ACHN (cell line): ENCODE results near the gene LIMS2.
A peak's percentile ranks its signal among the peaks of the same experiment; 100 is the strongest.

ENCODE experiments used
- DNase-seq: peaks from one replicate; pipeline ENCODE4 v3.0.0-alpha.2; 2015
- in situ Hi-C: cut with HindIII; loops from 2 replicates; pipeline ENCODE4 v1.10.0; 2017; ENCODE audit warnings: low sequenced_read_pairs, low pct_ligation_motif_present, low pct_unique_long_range_greater_than_20kb

Gene LIMS2

DNA sequence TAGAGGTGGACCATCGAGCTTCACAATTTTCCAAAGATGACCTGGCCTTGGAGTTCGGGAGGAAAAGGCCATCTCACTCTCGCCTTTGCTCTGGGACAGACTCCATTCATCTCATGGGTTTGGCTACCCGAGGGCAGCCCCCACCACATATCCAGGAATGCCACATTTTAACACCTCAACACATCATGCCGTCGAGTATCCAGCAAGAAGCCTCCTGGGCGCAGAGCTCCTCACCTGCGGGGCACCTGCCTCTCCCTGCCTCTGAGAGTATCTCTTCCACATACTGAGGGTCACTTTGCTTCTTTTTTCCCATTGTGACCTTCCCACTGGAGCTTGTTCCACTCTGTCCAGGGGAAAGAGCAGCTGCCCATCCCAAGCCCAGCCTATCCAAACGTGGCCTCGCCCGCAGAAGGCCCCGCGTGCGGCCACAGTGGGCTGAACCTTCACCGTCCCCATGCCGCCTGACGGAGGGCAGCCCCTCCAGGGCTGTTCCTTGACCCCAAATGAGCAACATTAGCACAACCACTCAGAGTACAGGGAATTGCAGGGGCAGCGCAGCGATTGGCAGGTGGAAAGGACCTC lies 5.5 kb upstream of the LIMS2 start:
- in situ Hi-C loops = no loop called here

DNA sequence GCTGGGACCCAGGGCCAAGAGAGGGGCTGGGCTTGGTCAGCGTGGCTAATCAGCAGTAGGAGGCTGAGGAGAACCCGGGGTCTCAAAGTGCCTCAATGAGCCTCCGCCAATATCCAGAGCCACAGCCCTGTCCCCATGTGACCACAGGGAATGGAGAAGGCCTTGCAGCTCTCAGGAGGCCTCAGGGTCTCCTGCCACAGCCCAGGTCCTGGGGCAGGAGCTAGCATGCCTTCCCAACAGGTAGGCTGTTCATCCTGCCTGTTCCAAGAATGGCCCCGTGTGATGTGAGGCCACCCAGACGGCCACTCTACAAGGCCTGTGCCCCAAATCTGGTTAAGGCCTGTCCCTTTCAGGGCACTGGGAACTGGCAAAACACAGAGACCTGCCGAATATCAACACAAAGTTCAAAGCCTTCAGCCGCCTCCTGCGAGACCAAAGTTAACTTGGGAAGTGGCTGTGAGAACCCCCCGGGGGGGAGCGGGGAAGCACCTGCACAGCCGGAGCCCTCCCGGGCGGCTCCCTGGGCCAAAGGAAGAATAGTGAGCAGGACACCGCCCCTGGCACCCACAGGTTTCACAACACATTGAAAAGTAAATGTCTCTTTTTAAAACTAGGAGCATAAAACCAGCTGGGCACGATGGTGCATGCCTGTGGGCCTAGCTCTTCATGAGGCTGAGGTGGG lies 4.5 kb upstream of the LIMS2 start:
- DNase-seq = no peak
- in situ Hi-C loops = no loop called here

More for the DNA sequence above, 5.5 kb upstream of the LIMS2 start:
- no peak for DNase-seq

DNA sequence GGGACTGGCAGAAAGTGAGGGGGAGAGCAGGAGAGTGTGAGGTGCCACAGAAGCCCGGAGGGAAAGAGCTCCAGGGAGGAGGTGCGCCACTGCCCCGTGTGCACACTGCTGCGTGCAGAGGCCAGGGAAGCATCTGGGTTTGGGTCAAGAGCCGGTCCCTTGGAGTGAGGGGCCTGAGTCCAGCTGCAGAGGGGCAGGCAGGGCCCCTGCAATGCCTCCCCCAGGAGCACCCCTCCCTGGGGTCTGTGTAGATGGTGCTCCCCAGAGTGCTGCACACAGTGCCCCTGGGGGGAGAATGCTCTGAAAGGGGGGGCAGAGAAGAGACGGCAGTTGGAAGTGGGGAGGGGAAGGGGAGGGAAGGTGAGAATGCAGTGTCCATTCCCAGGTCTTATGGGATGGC lies 3.7 kb upstream of the LIMS2 start:
- no peak for DNase-seq
- in situ Hi-C loops = no loop called here

DNA sequence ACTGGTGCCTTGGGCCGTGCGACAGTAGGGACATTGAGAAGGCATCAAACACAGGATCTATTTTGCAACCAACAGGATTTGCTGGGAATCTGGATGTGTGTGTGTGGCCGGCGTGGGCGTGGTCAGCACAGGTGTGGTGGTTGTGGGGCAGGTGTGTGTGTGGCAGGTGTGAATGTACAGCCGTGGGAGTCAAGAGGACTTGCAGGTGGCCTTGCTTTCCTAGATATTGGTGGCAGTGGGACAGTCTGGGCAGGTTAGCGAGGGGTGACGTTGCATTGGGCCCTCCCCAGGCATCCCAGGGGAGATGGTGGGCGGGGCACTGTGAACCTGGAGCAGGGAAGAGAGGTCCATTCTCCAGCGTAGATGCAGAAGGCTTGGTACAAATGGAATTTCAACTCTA lies 3.2 kb upstream of the LIMS2 start:
- no peak for DNase-seq
- in situ Hi-C loops = no loop called here

DNA sequence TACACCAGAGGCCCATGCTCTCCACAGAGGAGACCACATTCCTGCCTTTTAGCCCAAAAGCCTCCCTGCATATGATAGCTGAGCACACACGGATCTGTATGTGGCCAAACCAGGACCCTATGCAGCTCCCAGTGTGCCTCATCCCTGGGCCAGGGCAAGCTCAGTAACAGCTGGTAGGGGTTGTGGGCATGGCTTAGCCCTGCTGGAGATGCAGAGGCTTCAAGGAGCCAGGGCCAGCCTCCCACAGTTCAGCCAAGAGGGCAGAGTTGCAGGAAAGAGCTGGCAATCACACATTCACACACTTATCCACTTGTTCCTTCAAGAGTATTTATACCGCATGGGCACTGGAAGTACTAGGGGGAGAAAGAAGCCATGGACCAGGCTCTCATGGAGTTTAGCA lies 1.6 kb upstream of the LIMS2 start:
- in situ Hi-C loops = no loop called here

DNA sequence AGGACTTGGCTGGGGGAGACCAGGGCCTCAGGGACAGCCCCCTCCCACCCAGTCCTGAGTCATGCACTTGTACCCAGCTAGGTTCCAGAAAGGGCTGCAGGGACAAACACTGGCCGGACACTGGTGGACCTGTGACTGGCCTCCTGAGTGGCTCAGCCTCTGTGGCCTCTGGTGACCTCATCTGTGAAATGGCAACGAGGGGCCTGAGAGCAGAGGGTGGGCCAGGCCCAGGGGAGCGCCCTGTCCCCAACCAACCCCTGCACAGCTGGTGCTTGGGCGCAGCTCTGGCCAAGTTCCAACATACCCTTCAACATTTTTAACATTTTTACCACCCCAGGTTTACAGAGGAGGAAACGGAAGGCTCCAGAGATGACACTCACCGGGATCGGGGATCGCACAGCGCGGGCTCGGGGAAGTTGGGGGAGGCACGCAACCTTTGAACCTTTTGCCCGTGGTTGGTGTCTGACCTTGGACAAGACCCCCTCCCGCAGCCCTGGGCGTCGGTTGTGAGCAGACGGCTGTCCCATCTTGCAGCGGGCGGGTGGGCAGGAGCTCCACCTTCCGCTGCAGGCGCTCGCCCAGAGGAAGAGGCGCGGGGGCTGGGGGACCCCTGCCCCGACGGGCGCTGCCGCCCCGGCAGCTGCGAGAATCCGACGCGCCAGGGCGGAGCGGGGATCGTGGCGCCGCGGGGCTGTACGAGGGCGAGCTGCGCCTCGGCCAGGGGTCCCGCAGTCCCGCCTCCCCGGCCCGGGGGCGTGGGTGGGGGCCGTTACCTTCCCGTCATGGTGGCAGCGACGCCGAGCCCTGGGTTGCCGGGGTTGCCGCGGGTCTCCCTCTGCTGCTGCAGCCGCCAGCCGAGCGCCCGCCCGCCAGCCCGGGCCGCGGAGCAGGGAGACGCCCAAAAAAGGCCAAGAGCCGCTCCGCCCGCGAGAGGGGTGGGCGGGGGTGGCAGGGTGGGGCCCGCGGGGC lies 805 bp downstream of the LIMS2 start:
- in situ Hi-C loops = no loop called here
- peak; percentile 21 for DNase-seq

More for the DNA sequence above, 1.6 kb upstream of the LIMS2 start:
- DNase-seq = no peak

DNA sequence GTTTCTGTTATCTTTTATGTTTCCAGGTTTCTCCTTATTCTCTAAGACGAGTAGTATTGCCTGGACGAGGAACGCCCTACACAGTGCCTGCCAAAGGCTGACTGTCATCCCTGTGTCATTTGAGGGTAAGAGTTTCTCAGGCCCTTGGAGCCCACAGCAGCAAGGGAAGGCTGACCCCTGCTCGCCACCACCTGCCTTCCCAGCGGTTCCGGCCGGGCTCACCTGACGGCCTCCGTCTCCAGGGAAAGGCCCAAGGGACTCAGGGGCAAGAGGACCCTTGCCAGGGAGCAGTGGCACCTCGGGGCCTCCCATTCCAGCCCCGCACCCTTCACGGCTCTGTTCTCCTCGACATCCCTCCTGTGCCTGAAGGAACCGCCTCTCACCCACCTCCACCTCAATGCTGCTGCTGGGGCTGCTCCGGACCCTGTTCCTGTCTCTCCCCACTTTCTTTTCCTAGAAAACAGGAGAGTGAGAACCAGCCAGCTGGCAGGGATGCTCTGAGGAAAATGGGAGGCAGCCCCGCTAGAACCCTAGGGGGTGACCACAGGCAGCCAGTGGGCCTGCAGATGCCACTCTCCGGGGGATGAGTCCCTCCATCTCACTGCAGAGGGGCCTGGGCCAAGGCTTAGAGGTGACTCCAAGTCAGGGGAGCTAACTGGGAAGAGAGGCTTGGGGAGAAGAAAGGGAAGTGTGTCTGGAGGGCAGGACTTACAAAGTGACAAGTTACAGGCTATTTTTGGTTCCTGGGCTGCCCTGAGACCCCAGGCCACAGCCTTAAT lies 1.9 kb downstream of the LIMS2 start:
- in situ Hi-C loops = no loop called here
- no peak for DNase-seq

DNA sequence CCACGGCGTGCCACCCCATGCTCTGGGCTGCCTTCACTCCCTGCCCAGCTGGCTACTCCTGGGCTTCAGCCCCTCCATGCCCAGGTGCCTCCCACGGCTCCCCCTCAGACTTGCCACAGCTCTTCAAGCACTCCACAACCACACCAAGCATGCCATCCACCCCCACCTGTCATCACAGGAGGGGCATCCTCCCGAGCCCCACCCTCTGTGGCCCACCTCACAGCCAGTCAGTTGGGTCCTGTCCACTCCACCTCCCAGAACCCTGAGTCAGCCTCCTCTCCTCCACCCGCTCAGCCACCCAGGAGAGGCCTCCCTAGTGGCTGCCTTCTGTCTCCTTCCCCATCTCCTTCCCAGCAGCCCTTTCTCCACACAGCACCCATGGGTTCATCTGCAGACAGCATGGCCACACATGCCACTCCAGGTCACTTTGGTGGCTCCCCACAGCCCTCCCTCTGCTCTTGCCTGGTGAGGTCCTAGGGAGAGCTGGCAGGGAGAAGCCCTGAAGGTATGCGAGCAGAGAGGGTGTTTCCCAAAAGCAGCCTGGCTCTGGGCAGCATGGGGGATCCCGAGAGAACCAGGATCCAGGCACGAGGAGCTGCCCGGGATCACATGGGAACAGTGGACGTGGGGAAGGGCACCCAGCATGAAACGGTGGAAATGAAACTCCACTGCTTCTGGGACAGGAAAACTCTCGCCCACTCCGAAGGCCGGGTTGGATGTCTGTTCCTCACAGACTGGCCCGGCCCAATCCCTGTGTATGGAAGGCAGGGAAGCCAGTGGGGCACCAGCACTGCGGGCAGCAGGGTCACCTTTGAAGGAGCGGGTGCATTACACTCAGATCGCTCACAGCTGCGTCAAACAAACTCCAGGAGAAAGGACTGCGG lies 2.7 kb downstream of the LIMS2 start:
- DNase-seq = no peak
- in situ Hi-C loops = no loop called here

DNA sequence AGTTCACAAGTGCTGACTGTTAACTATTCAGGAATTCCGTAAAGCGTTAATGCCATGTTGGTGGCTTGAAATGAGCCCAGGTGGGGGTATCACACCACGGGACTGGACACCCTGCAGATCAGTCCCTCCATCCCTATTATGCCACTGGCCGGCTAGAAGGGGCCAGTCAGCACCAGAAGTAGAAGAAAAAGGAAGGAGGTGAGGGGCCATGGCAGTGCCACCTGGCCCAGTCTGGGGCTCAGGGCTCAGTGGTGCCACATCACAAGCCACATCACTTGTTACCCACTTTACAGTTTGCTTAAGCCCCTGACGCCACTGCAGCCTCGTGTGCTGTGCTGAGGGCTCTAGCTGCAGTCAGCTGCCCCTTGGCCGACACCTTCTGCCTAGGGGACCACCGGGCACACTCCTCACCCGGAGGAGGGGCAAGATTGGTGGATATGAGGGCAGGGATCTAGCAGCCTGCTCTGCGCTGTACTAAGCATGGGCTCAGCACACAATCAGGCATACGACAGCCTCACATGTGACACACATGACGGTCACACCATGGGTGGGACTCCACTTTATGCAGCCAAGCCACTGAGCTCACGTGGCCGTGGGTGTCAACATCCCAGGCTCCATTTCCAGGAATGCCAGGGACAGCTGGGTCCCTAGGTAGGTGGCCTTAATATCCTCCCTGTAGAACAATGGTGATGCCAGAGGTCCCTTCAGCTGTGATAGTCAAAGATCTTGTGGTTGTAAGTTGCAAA lies 3.6 kb downstream of the LIMS2 start:
- in situ Hi-C loops = no loop called here
- no peak for DNase-seq

DNA sequence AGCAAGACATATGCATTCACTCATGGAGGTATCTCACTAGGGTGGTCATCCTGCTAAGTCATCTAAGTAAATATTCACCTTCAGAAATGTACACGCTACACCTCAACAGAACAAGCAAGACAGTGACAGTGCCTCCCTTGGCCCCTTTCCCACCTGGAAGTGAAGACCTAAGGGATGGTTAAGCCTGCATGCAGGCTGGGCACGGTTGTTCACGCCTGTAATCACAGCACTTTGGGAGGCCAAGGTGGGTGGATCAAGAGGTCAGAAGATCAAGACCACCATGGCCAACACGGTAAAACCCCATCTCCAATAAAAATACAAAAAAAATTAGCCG lies 4.4 kb downstream of the LIMS2 start:
- in situ Hi-C loops = no loop called here
- no peak for DNase-seq

DNA sequence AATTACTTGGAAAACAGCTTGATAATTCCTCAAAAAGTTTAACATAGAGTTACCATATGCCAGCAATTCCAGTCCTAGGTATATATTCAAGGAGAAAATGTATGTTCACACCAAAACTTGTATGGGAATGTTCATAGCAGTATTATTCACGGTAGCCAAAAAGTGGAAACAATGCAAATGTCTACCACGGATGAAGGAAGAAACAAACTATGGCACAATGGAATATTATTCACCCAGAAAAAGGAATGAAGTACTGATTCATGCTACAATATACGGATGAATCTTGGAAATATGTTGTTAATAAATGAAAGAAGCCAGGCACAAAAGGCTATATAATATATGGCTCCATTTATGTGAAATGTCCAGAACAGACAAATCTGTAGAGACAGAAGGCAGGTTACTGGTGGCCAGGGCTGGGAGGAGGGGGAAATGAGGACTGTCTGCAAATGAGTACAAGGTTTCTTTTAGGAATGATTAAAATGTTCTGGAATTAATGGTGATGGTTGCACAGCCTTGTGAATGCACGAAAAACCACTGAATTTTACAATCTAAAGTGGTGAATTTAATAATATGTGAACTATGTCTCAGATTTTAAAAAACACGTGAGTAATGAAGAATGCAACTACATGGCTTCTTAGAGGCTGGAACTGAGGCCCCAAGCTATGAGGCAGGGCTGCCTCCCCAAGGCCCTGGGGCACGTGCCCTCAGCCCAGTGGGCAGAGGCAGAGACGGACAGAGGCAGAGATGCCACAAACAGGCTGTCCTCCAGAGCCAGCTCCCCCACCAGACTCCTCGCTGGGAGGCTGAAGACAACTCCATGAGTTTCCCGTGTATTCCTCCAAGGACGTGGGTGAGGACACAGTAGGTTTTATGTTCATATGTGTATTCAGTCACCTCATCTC lies 5.0 kb downstream of the LIMS2 start:
- no peak for DNase-seq
- in situ Hi-C loops = no loop called here

DNA sequence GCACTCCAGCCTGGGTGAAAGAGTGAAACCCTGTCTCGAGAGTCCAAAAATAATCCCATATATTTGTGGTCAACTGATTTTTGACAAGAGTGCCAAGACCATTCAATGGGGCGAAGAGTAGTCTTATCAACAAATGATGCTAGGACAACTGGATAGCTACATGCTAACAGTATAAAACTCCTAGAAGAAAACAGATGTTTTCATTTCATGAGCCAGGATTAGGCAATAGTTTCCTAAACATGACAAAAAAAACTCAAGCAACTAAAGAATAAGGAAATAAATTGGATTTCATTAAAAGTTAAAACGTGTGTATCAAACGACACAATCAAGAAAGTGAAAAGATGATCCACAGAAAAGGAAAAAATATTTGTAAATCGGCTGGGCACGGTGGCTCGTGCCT lies 6.3 kb downstream of the LIMS2 start:
- in situ Hi-C loops = no loop called here
- no peak for DNase-seq

DNA sequence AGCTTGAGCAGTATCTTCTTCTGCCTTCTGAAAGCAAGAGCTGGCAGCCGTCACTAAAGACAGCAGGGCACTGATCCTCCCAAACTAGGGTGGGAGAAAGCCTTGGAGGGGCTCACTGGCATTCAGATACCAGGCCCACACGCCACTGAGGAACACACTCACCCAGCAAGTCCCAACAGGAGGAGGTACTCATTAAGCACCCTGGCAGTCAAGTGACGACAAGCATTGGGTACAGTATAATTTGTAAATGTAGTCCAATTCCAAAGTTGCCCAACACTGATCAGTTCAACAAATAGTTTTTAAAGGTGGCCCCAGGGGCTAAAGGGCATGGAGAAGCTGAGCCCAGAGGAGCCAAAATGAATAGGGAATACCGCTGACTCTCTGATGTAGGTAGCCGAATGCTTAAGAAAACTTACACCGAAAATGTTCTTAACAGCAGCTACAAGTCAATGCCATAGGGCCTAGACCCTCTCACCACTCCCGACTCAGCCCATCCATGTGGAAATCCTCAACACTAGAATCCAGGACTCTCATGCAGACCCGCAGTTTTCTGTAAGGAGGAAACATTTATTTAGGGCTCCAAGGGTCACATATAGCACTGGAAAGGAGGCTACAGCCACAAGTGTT lies 9.9 kb downstream of the LIMS2 start:
- in situ Hi-C loops = no loop called here
- no peak for DNase-seq

DNA sequence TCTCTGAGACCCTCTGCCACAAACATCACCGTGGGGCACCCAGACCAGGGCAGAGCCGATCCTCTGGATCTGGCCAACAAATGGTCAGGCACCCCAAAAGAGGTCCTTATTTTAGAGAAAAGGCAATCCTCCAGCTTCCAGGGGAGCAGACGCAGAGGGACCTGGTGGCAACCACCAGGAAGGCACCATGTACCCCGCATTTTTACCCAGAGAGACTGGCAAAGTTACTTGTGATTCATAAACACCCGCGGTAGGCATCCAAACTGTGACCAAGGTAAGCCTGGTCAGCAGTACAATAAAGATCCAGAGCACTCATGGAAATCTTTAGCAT lies 10.5 kb downstream of the LIMS2 start:
- no peak for DNase-seq
- in situ Hi-C loops = no loop called here

DNA sequence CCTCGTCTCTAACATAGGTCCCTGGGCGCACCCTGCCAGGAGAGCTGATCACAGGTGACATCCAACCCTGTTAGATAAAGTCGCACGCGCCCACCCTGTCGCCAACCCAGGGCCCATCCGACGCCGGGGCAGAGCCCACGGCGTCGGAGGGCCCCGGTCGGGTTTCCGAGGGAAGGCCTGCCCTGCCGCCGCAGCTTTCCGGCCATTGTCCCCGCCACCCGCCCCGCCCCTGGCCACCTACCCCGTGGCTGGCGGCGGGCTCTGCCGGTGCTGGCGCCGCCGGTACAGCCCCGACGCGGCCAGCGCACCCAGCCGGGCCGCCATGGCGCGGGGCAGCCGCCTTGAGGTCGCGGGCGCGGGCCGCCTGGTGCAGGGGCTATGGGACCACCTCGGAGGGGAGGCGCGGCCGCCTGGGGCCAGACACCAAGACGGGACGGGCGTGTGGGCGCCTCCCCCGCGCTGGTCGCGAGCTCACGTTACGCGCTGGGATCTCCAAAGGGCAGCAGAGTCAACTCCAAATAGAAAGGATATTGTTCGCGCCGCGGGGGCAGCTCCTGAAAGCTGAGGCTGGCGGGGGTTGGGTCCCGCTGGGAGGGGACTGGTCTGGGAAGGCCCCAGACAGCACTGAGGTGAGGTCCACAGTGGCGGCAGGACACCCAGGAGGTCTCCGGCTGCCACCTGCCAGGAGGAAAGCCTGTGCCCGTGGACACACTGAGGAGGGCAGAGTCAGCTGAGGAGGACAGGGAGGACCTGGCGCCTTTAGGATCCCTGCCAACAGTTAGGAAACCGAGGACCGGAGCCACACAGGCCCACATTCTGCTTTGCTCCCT lies 11.1 kb downstream of the LIMS2 start:
- no peak for DNase-seq
- in situ Hi-C loops = no loop called here
